Measurements from ENCODE around the gene ANTXRL.
"Not testable (repeated sequence)": the region's sequence is repeated elsewhere in the genome, so short reads cannot be mapped to it uniquely, and the experiment has no call there.

ANTXRL gene

DNA sequence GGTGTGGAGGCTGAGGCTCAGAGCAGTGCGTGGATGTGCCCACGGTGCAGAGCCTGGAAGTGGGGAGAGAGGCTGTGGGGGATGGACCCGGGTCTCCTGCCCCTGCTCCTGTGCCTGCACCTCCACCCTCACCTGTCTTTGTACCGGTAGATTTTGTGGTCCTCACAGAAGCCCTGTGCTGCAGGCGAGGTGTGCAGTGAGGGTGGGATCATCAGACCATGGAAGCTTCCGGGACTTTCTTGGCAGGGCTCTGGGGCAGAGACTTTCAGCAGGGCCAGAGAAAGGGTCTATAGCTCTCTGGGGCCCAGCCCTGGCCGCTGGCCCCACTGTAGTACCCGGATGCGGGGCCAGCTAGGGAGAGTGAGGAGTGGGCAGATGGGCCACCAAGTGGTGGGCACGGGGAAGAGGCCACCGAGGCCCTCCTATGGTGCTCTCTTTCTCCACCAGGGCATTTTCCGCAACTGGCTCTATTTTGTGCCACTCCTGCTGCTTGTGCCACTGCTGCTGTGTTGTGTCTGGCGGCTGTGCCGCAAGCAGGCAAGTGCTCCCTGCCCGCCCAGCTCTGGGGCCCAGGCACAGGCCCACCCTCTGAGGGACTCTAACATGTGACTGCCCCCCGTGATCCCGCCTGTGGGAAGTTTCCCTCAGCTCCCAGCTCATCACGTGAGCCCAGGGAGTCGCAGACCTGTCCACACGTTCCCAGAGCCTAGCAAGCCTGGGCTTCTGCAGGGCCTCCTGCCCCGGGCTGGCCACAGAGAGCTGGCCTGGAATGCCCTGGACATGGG lies 22.1 kb downstream of the ANTXRL start:
- no peak for DNase-seq

DNA sequence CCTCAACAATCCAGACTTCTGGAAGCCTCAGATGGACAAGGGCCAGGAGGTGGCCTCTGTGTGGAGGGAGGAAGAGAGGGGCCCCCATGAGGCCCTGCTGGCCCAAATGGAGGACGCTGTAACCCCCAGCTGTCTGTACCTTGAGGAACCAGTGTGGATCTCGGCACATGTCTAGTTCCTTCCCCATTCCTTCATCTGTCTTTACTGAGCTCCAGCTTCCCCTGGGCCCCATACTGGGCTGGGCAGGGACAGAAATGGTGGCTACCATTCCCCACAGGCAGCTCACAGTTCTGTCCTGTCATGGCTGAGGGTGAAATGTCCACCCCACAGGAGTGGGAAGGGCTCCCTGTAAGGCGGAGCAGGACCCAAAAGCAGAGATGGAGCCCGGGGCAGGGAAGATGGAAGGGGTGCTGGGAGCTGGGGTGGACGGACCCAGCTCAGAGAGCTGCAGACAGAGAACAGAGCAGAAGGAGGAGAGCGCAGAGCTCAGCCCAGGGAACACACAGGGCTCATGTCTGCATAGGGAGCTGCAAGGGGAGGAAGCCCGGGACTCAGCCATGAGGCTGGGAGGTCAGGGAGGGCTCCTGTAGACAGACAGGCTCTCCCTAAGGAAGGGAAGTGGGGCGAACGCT lies 22.8 kb downstream of the ANTXRL start:
- DNase-seq: no peak

- no peak for DNase-seq
Observed at GRCh38 chr10:46310143-46310514, 23.3 kb downstream of the ANTXRL start.

- no peak for DNase-seq
Observed at GRCh38 chr10:46310851-46311250, 24.1 kb downstream of the ANTXRL start.

- no peak for DNase-seq
Observed at GRCh38 chr10:46311501-46311951, 24.7 kb downstream of the ANTXRL start.

DNA sequence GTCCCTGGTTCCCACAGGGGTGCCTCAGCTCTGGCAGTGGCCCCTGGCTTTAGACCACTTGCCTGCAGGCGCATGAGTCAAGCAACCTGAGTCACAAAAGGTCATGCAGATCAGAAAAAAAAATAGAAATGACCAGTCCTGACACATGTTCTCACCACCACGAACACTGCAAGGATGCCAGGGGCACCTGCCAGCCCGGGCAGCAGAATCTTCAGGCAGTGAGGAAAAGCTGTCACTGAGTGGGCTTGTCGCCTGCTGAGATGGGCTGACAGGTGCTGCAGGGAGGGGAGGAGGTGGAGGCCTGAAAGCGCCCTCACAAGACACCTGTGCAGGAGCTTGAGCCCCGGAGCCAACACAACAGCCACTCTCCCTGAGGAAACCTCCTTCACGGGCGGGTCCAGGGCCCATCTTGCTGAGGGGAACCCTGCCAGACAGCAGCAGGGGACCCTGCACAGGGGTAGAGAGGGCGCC lies 25.2 kb downstream of the ANTXRL start:
- not testable (repeated sequence) for DNase-seq

DNA sequence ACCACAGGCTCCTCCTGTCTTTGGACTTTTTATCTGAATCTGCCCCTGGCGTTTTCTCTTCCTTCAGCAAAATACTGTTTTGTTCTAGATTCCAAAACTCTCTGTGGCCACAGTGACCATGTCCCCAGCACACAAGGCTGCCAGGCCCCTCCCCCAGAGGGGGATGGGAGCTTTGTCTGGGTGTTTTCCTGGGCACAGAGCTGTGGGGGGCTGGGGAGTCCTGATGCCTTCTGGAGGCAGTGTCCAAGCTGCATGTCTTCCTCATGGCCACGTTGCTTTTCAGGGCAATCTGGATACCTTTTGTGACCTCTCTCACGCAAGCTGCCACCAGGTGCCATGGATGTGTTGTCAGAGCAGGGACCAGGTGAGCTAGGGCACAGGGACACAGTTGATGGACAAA lies 26.2 kb downstream of the ANTXRL start:
- DNase-seq: no peak

DNA sequence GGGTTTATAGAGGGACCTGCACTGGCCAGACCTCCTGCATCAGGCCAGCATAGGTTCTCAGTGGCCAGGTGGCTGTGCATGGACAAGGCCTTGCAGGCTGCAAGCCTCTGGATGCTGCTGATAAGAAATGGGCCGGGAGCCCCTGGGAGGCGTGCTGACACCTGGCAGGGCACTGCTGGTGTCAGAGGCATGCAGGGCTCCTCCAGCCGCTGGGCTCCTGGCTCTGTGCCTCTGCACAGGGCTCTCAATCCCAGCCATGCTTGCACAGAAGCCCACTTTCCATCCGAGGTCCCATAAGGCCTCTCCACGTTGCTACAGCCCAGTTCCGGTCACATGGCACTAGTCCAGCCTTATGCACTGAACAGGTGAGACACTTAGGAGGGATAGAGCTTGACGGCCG lies 27.3 kb downstream of the ANTXRL start:
- DNase-seq: no peak

GRCh38 chr10:46315071-46315860 lies 28.5 kb downstream of the ANTXRL start:
- not testable (repeated sequence) for DNase-seq

DNA sequence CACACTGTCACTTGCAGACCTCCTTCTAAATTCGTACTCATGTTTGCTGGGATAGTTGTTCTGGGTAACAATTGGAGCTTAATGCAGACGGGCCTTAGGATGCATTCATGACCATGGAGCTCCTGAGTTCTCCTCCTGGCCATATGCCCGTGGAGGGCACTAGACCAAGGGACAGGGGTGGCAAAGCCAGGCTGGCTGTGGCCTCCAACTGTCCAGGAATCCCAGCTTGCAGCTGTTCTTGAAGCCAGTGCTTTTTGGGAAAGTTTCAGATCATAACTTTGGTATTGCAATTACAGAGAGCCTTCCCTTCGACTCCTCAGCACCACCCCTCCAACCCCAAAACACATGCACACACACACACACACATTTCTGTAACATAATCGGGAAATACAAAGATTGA lies 30.6 kb downstream of the ANTXRL start:
- no peak for DNase-seq

DNA sequence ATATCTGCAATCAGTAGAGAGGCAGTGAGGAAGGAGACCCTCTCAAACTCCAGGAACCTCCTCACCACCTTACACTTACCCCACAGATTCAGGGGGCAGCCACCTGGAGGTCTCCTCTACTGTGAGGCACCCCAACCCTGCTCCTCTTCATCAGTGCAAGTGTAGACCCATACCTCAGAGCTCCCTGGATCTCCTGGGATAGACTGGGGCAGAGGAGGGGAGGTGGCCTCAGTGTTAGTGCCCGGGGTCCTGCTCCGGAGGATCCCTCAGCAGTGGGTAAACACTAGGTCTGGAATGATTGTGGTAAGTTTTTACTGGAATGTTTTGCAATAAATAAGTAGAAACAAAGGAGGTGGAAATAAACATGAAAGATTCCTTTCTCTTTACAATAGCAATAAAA lies 31.1 kb downstream of the ANTXRL start:
- DNase-seq: no peak

DNA sequence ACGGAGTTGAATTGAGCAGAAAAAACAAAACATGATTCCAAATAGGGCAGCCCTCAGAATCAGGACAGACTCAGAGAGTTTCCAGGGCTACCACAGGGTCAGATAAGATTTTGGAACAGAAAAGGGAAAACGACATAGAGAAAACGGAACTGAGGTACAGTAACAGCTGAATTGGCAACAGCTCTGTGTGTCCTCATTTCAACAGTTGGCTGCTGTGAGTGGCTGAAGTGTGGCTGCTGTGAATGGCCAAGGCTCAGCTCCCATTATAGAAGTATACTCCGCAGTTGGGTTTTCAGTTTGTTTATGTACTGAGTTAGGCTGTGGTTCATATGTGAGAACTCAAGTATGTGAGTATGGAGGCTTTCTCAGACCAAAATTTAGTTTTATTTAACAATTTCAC lies 32.0 kb downstream of the ANTXRL start:
- no peak for DNase-seq

GRCh38 chr10:46319389-46319788 lies 32.6 kb downstream of the ANTXRL start:
- no peak for DNase-seq

DNA sequence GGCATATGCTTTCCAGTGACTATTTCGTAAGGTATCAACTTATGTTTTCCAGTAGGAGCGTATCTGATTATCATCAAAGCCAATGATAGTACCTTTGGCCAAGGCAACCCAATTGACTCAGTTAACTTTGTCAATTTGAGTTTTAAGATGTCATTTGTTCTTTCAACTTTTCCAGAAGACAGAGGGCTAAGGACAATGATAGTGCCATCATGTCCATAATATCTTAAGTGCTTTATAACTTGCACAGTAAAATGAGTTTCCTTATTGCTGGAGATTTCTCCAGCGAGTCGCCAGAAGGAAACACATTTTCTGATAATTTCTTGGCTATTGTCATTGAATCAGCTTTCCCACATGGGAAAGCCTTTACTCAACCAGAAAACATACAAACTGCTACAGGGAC lies 35.0 kb downstream of the ANTXRL start:
- DNase-seq: no peak

GRCh38 chr10:46323176-46323575 lies 36.4 kb downstream of the ANTXRL start:
- DNase-seq: no peak

DNA sequence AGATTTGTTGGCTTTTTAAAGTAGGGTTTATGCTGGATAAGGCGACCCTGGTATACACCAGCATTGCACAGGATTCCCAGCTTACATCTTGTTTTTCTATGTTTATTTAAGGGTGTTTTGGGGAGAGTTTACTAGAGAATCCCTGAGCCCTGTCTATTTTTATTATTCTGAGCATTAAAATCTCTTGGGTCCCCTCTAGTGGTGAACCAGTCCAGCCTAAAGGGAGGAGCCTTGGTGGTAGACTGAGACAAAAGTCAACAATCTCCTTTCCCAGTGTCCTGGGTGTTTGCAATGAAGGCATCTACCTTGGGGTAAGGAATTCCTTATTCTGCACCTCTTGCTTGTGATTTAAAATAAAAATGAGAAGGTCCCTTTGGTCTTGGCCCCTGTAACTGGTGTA lies 38.2 kb downstream of the ANTXRL start:
- no peak for DNase-seq

DNA sequence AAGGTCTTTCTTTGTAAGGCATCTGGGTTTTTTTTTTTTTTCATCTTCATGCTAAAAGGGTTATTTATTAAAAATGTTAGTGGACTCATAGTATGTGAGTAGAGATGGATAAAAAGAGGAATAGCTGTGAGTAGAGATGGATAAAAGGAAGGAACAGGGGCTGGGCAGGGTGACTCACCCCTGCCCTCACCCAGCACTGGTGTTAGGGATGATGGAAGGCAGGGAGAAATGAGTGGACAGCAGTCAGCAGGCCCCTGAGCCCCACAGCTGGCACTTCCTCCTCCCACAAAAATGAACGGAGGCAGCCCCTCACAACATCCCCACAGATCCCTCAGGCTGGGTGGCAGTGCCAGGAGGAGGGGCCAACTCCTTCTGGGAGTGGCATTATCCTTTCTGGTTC lies 39.3 kb downstream of the ANTXRL start:
- no peak for DNase-seq

- no peak for DNase-seq
Observed at GRCh38 chr10:46326971-46327370, 40.2 kb downstream of the ANTXRL start.

DNA sequence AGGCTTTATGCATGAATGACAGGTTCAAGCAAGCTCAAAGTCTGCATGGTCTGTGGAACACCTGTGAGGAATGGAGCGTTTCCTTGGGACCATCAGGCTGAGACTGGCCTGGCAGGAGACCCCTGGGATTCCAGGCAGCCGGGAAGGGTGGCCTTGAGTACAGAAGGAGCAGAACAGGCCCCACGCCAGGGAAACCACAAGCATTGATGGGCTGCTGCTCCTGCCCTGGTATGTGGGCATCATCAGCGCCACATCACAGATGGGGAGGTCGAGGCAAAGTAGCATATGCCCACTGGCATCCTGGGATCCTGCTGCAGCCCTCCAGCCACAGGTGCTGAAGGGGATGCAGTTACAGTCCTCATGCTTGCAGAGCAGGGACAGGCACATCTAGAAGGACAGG lies 40.9 kb downstream of the ANTXRL start:
- no peak for DNase-seq

- peak in 1 of 2 donors; percentile 62 for DNase-seq
Observed at GRCh38 chr10:46328853-46329689, 42.3 kb downstream of the ANTXRL start.

DNA sequence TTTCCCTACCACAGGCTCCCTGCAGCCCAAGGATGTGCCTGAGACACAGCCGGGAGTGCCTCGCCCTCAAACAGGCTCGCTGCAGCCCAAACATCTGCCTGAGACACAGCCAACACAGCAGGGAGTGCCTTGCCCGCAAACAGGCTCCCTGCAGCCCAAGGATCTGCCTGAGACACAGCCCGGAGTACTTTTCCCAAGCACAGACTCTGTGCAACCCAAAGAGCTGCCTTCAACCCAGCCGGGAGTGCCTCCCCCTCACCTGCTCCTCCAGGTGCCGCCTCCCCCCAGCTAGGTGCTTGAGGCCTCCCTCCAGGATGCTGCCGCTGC lies 42.9 kb downstream of the ANTXRL start:
- DNase-seq: no peak

- peak in 1 of 2 donors; percentile 55 for DNase-seq
Observed at GRCh38 chr10:46330894-46331293, 44.1 kb downstream of the ANTXRL start.

DNA sequence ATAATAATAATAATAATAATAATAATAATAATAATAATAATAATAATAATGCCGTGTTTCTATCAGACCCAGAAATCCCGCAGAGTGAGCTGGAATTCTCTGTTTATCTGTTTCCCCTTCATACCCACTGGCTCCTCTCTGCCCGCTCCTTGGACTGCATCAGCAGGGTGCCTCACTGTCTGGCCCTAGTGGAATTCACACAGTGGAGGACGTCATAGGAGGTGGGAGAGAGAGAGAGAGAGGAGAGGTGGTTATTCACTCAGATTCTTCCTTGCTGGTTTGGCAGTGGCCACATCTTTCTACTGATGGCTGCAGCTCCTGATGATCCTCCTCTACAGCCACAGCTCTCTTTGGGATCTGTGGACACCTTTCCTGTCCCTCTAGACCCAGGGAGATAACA lies 78.7 kb downstream of the ANTXRL start:
- DNase-seq: not testable (repeated sequence)
